Muscle of leg (tissue), 11 donors: ENCODE data around the gene NFIB. TPM values are rescaled to one million over a fixed set of nuclear protein-coding genes. Genes with fewer than 3 reads are reported as not detected.
A peak's percentile ranks its signal among the peaks of the same experiment; 100 is the strongest.

Source experiments
- DNase-seq: peaks from one replicate; pipeline ENCODE4 v3.0.0; 2013
- H3K27ac ChIP-seq: one replicate; pipeline ENCODE4 v1.5.1; 2013; ENCODE audit warnings: mild to moderate bottlenecking, low read length, control low read depth
- H3K27me3 ChIP-seq: one replicate; pipeline ENCODE4 v1.6.1; 2013; ENCODE audit warnings: low read length; ENCODE audit not compliant: control insufficient read depth, insufficient read depth
- H3K36me3 ChIP-seq: one replicate; pipeline ENCODE4 v1.6.1; 2013; ENCODE audit warnings: low read length; ENCODE audit not compliant: control insufficient read depth, insufficient read depth
- H3K4me1 ChIP-seq: one replicate; pipeline ENCODE4 v1.6.1; 2013; ENCODE audit warnings: low read length; ENCODE audit not compliant: control insufficient read depth, insufficient read depth
- H3K4me3 ChIP-seq: one replicate; pipeline ENCODE4 v1.5.1; 2013; ENCODE audit warnings: low read length, control low read depth
- H3K9me3 ChIP-seq: replicated peaks from 2 replicates; pipeline ENCODE4 v1.6.1; 2013; ENCODE audit warnings: low read depth, low read length; ENCODE audit not compliant: control insufficient read depth
- WGBS: methylation state at CpG from one replicate; pipeline ENCODE4 v1.1.5; 2013; ENCODE audit warnings: missing lambda C conversion rate; ENCODE audit not compliant: insufficient coverage; 5-methylcytosine and 5-hydroxymethylcytosine counted together
- polyA plus RNA-seq, 8 donors: library from polyadenylated mRNA; unstranded; fragments of 120-200 nt; gene quantifications; one replicate each; pipeline versions ENCODE4 v1.2.1 to v1.2.3, GENCODE V29; 2013; ENCODE audit warnings: inconsistent platforms in 1 of 8, low replicate concordance in 1 of 8; ENCODE audit not compliant: insufficient read length in 8 of 8, insufficient read depth in 1 of 8
- total RNA-seq: library from RNA; stranded (reverse); fragments of 120-200 nt; gene quantifications from one replicate; pipeline ENCODE4 v1.2.4, GENCODE V29; 2013

NFIB gene
- total and polyA plus RNA-seq, 9 donors = 63.7 to 119 (median 85.8) TPM

GRCh38 chr9:14236591-14236990 is 77.3 kb downstream of the NFIB start:
- no peaks in the 10 kb centered on the region for H3K9me3 ChIP-seq
- WGBS = no CpG with 5 or more reads among the region's 1 CpG
- H3K36me3 ChIP-seq = peaks cover 8% of the 10 kb centered on the region
- no peak overlapping the region for H3K4me3 ChIP-seq
- peak; percentile 34 for DNase-seq
- H3K27ac ChIP-seq = peak overlapping the region; percentile 8
- H3K4me1 ChIP-seq = peaks cover 18% of the 10 kb centered on the region
- no peaks in the 10 kb centered on the region for H3K27me3 ChIP-seq

DNA sequence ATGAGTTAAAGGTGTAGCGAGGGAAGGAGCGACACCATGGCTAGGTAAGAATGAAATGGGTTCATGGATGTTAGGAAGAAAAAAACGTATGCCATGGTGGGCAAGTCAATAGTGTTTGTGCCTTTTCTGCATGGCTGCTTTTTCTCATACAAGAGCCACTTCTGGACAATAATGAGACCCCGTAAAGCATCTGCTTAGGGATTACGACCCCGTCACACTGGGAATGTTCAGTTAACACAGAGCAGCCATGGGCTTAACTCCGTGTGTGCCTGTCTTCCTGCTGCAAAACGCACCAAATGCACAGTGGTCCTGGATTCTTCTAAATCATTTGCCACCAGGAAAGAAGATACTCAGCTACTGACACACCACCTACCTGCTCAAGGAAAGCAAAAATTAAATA is 81.8 kb downstream of the NFIB start:
- peaks cover 12% of the 10 kb centered on the region for H3K36me3 ChIP-seq
- H3K4me3 ChIP-seq = no peak overlapping the region
- H3K4me1 ChIP-seq = peaks cover 12% of the 10 kb centered on the region
- H3K9me3 ChIP-seq = no peaks in the 10 kb centered on the region
- no peaks in the 10 kb centered on the region for H3K27me3 ChIP-seq
- DNase-seq = no peak
- WGBS = 31% methylated on average over 7 of the region's 8 CpGs
- H3K27ac ChIP-seq = no peak overlapping the region

DNA sequence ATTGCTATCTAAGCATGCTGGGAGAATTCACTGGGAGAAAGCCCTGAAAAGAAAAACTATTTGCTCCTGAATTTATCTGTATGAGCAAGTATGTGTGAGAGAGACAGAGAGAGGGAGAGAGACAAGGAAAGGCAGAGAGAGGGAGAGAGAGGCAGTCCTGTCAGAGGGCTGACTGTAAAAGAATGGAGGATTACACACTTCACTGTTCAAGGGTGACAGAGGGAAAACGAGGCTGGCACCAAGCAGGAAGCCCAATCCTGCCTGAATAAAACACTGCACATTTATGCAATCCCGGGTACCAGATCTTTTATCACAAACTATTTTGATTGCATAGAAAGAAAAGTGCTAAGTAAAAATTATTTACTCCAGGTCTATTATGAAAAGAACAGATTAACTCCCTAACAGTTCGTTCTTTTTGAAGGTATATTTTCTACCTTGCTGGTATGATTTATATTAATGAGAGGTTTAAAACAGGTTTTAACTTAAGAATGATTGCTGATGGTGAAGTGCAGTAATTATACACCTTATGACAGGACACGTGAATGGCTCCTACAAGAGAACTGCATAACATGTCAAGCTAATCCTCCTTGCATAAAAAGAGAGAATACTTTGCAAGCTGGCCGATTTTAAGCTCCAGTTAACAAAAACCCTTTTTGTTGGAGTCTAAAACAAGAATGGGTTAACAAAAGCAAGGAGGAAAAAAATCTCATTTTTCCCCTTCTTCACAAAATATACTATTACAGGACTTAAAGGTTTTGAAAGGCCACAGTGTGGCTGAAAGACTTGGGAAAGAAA is 82.5 kb downstream of the NFIB start:
- Histone ChIP-seq H3K36me3 (peaks cover 12% of the 10 kb centered on the region), H3K27me3 (no peaks in the 10 kb centered on the region), H3K27ac (no peak overlapping the region), H3K9me3 (no peaks in the 10 kb centered on the region), H3K4me1 (peaks cover 12% of the 10 kb centered on the region), H3K4me3 (no peak overlapping the region)
- WGBS = no CpG with 5 or more reads among the region's 5 CpGs
- DNase-seq = no peak

- no CpG with 5 or more reads among the region's 1 CpG for WGBS
- no peak for DNase-seq
- peaks cover 12% of the 10 kb centered on the region for H3K36me3 ChIP-seq
- H3K27me3 ChIP-seq = no peaks in the 10 kb centered on the region
- H3K4me1 ChIP-seq = peaks cover 12% of the 10 kb centered on the region
- no peak overlapping the region for H3K27ac ChIP-seq
- no peaks in the 10 kb centered on the region for H3K9me3 ChIP-seq
- H3K4me3 ChIP-seq = no peak overlapping the region
Measured at GRCh38 chr9:14228602-14229001, 85.3 kb downstream of the NFIB start.

DNA sequence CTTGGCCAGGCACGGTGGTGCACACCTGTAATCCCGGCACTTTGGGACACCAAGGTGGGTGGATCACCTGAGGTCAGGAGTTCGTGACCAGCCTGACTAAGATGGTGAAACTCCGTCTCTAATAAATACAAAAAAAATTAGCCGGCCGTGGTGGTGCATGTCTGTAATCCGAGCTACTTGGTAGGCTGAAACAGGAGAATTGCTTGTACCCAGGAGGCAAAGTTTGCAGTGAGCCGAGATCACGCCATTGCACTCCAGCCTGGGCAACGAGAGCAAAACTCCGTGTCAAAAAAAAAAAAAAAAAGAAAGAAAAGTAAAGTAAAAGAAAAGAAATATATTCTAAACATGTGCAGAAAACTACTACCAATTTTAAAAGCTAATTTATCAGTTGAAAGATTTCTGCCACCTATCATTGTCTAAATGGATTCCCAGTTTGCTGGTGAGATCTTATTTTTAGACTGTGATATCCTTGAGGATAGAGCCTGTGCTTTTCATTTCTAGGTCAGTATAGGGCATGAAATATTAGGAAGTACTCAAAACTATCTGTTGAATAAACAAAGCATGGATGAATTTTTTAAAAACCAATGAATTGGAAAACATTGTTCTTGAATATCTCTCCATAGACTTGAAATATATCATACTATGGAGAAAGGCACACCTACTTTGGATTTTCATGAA is 86.9 kb downstream of the NFIB start:
- DNase-seq = no peak
- Histone ChIP-seq H3K27me3 (no peaks in the 10 kb centered on the region), H3K9me3 (no peaks in the 10 kb centered on the region), H3K36me3 (peaks cover 13% of the 10 kb centered on the region), H3K27ac (no peak overlapping the region), H3K4me3 (no peak overlapping the region), H3K4me1 (peaks cover 11% of the 10 kb centered on the region)
- 67% methylated on average over 3 of the region's 11 CpGs for WGBS

DNA sequence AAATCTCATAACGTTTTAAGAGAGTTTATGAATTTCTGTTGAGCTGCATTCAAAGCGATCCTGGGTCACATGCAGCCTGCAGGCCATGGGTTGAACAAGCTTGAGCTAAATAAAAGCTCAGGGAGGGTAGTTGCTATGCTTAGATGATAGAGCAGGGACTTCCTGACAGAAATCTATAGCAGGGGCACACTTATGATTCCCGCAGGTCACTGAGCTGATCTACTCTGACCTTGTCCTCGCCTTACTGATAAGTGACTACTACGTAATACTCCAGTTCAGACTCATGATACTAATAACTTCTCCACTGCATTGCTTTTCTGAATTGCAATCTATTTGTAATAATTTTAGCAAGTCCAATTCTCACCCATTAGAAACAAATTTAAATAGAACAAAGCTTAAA is 90.9 kb downstream of the NFIB start:
- Histone ChIP-seq H3K4me3 (no peak overlapping the region), H3K36me3 (peaks cover 8% of the 10 kb centered on the region), H3K27me3 (no peaks in the 10 kb centered on the region), H3K9me3 (no peaks in the 10 kb centered on the region), H3K4me1 (peaks cover 25% of the 10 kb centered on the region), H3K27ac (no peak overlapping the region)
- no peak for DNase-seq
- WGBS = 83% methylated on average over 2 of the region's 5 CpGs

GRCh38 chr9:14222149-14222835 is 91.6 kb downstream of the NFIB start:
- H3K4me3 ChIP-seq = no peak overlapping the region
- H3K36me3 ChIP-seq = peaks cover 7% of the 10 kb centered on the region
- no peaks in the 10 kb centered on the region for H3K9me3 ChIP-seq
- no peak for DNase-seq
- no peaks in the 10 kb centered on the region for H3K27me3 ChIP-seq
- peak overlapping the region; percentile 29 for H3K27ac ChIP-seq
- H3K4me1 ChIP-seq = peaks cover 27% of the 10 kb centered on the region
- WGBS = no CpG with 5 or more reads among the region's 1 CpG

GRCh38 chr9:14221558-14221957 is 92.4 kb downstream of the NFIB start:
- no peaks in the 10 kb centered on the region for H3K9me3 ChIP-seq
- peaks cover 27% of the 10 kb centered on the region for H3K4me1 ChIP-seq
- peaks cover 7% of the 10 kb centered on the region for H3K36me3 ChIP-seq
- DNase-seq = peak; percentile 84
- H3K27me3 ChIP-seq = no peaks in the 10 kb centered on the region
- H3K27ac ChIP-seq = peak overlapping the region; percentile 52
- no peak overlapping the region for H3K4me3 ChIP-seq

GRCh38 chr9:14221119-14221518 is 92.8 kb downstream of the NFIB start:
- H3K4me3 ChIP-seq = no peak overlapping the region
- H3K36me3 ChIP-seq = peaks cover 7% of the 10 kb centered on the region
- peaks cover 27% of the 10 kb centered on the region for H3K4me1 ChIP-seq
- peak overlapping the region; percentile 54 for H3K27ac ChIP-seq
- WGBS = 90% methylated on average over 1 of the region's 4 CpGs
- no peak for DNase-seq
- H3K9me3 ChIP-seq = no peaks in the 10 kb centered on the region
- no peaks in the 10 kb centered on the region for H3K27me3 ChIP-seq

DNA sequence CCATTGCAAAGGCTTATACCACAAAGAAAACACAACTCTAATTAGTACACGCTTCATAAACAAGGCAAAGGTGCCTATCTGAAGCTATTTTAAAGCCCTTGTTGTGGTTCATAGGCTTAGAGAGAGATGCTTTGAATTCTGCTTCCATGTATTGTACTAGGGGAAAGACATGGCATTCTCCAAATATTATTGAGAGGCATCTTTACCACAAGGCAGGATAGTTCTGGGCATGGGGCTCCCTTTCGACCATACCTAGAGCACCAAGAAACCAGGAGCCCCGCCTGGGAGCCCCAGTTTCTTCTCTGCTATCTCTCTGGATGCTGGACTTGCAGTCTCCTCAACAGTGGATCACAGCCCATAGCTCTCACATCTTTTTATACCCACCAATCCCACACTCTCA is 93.7 kb downstream of the NFIB start:
- H3K27ac ChIP-seq = peak overlapping the region; percentile 54
- no peak overlapping the region for H3K4me3 ChIP-seq
- WGBS = 80% methylated on average over 1 of the region's 3 CpGs

More for the DNA sequence above, 93.7 kb downstream of the NFIB start:
- Histone ChIP-seq H3K36me3 (peaks cover 7% of the 10 kb centered on the region), H3K9me3 (no peaks in the 10 kb centered on the region), H3K27me3 (no peaks in the 10 kb centered on the region), H3K4me1 (peaks cover 27% of the 10 kb centered on the region)
- no peak for DNase-seq
